K562 (cell line): ENCODE measurements around the gene MYH7. TPM values are rescaled to one million over a fixed set of nuclear protein-coding genes. Genes with fewer than 3 reads are reported as not detected.
A peak's percentile ranks its signal among the peaks of the same experiment; 100 is the strongest.

Experiments
- CREB5 ChIP-seq: fragments of 250-450 bp; sonication (Bioruptor Pico); IDR thresholded peaks from 2 replicates; pipeline ENCODE4 v1.5.0; 2020; ENCODE audit warnings: mild to moderate bottlenecking
- FOXK2 ChIP-seq, 2 experiments: fragments of 450-650 bp; IDR thresholded peaks in 1 of 2; conservative IDR thresholded peaks in 1 of 2; 2 replicates each; pipeline ENCODE4 v1.6.1; 2016; ENCODE audit warnings: low read depth in 2 of 2, mild to moderate bottlenecking in 1 of 2
- KAT8 ChIP-seq: fragments of 450-650 bp; IDR thresholded peaks from 2 replicates; pipeline ENCODE4 v1.6.1; 2016; ENCODE audit warnings: low read depth, mild to moderate bottlenecking
- MEF2D ChIP-seq: conservative IDR thresholded peaks from 2 replicates; pipeline ENCODE4 v1.6.1; 2016; ENCODE audit warnings: low read depth, missing genetic modification characterization, missing compliant biosample characterization
- NFRKB ChIP-seq: fragments of 450-650 bp; IDR thresholded peaks from 2 replicates; pipeline ENCODE4 v1.6.1; 2016; ENCODE audit warnings: low read depth
- PATZ1 ChIP-seq: fragments of 250-450 bp; sonication (Bioruptor Pico); IDR thresholded peaks from 2 replicates; pipeline ENCODE4 v1.5.0; 2020; ENCODE audit warnings: mild to moderate bottlenecking, borderline replicate concordance
- POLR2A ChIP-seq: fragments of 450-650 bp; conservative IDR thresholded peaks from 2 replicates; pipeline ENCODE4 v1.6.1; 2016
- RFX7 ChIP-seq: fragments of 250-450 bp; sonication (Bioruptor Pico); IDR thresholded peaks from 2 replicates; pipeline ENCODE4 v1.5.1; 2021; ENCODE audit warnings: mild to moderate bottlenecking
- RREB1 ChIP-seq: fragments of 250-450 bp; sonication (Bioruptor Pico); IDR thresholded peaks from 2 replicates; pipeline ENCODE4 v1.4.0; 2020
- SRSF9 ChIP-seq: fragments of 200-400 bp; formaldehyde crosslinking; IDR thresholded peaks from 2 replicates; pipeline ENCODE4 v1.6.1; 2017; ENCODE audit warnings: low read depth, low read length, borderline replicate concordance
- TFAM ChIP-seq: fragments of 250-450 bp; sonication (Bioruptor Pico); conservative IDR thresholded peaks from 2 replicates; pipeline ENCODE4 v1.5.0; 2021; ENCODE audit warnings: mild to moderate bottlenecking, moderate library complexity
- ZNF518B ChIP-seq: fragments of 250-450 bp; sonication (Bioruptor Pico); IDR thresholded peaks from 2 replicates; pipeline ENCODE4 v1.5.0; 2021; ENCODE audit warnings: mild to moderate bottlenecking, moderate library complexity
- polyA plus RNA-seq, 8 experiments: library from polyadenylated mRNA; depleted of rRNA in 4 of 8; stranded (reverse) in 5 of 8; unstranded in 3 of 8; fragments of >200 nt; fragmentation: Nextera tagmentation in 2 of 8; fragmentation: Illumina TruSeq in 1 of 8; extraction: Ambion mirVana in 2 of 8; extraction: Trizol in 1 of 8; gene quantifications; 2 replicates each; pipeline versions ENCODE4 v1.2.1 to v1.2.3, GENCODE V29; 2011 to 2014; ENCODE audit warnings: inconsistent platforms in 1 of 8, missing spikeins in 1 of 8
- total RNA-seq, 7 experiments: library from RNA; depleted of rRNA in 6 of 7; stranded (reverse); fragments of >200 nt in 6 of 7; fragmentation: Illumina TruSeq in 2 of 7; extraction: Trizol in 2 of 7; gene quantifications; 2 replicates each; pipeline versions ENCODE4 v1.2.1 to v1.2.3, GENCODE V29; 2011 to 2021; ENCODE audit warnings: low replicate concordance in 1 of 7

MYH7 gene
- total and polyA plus RNA-seq, 9 of the 15 experiments (the other 6 are each of a cell fraction or from before 2014, with no cell fraction given): not detected

GRCh38 chr14:23469127-23469905 lies 33.9 kb upstream of the MYH7 start, which contains the start of gene NGDN (continued):
- TF ChIP-seq KAT8 (no peak), POLR2A (peak; percentile 85), RFX7 (CRISPR knock-in tag) (no peak), NFRKB (peak; percentile 68; the same call in 1 of the 2 replicates), MEF2D (tag) (no peak), SRSF9 (no peak), ZNF518B (no peak), RREB1 (CRISPR knock-in tag) (no peak), TFAM (no peak), CREB5 (CRISPR knock-in tag) (no peak), FOXK2 (conservative IDR thresholded peaks at IDR 0.05 in 1 of 2, IDR thresholded peaks at IDR 0.05 in 1 of 2; ENCODE audit: low read depth in 2 of 2) (no peak; a peak in 2 of 4 replicates), PATZ1 (CRISPR knock-in tag) (no peak)
